ENCODE results near the gene HEPHL1. TPM values are rescaled to one million over a fixed set of nuclear protein-coding genes. Genes with fewer than 3 reads are reported as not detected.

Gene HEPHL1
- total RNA-seq, 1 donor from 2014 or later = not detected

DNA sequence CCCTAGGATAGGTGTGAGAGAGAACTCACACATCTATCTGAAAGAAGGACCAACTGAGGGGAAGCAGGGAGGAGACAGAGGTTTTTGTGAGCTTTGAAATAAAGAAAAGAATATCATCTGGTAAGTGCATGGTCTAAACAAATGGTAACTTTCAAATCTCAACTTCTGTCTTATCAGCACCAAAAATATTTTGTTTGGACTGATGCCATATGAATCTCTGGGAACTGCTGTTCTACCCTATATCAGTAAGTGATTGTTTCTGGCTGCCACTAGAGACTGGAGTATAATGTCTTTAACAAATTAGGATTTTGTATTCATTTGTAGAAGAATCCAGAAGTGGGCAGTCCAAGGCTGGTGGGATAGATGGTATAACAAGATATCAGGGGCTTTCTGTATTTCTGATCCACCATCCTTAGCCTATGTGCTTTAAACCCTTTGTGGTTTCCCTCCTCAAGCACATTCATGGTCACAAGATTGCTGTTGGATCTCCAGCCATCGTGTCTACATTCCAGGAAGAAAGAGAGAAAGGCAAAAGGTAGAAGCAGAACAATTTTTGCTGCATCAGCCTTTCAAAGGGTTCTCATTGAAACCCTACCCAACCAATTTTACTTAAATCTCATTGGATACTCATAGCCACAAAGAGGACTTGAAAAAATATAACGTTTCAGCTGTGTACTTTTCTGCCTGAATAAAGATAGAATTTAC lies 4.7 kb downstream of the HEPHL1 start:
- DNase-seq = no peak

DNA sequence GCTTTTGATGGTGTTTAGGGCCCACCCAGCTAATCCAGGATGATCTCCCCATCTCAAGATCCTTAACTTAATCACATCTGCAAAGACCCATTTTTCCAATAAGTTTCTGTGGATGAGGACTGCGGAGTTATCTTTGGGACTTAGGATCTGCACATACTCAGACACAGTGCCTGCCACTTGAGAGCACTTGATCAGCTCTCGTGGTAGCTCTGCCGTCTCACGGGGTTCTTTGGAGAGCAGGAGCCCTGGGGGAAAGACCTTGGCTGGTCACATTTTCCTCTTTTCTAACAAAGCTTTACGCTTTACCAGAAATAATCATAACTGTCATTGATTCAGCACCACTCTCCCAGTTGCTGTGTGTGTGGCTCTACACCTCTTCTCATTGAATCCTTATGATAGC lies 6.1 kb downstream of the HEPHL1 start:
- no peak for DNase-seq

DNA sequence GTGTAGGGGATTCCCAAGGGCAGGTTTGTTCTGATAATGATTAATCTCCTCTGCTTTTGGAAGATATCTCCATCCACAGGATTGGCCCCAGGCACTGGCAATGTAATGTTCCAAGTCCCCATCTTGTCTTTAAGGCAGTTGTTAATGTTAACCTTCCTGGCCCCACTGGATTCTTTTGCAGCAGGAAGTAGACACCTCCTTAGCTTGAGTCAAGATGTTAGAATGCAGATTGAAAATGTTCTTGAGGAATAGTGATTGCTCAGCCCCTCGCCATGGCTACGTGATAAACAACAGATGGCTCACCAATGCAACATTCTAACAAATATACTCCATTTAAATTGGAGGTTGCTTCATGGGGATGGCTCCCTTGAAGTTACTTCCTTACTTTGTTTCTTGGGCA lies 7.3 kb downstream of the HEPHL1 start:
- no peak for DNase-seq

- DNase-seq = no peak
Measured at GRCh38 chr11:94030059-94030458, 8.9 kb downstream of the HEPHL1 start.

GRCh38 chr11:94031625-94032024 lies 10.5 kb downstream of the HEPHL1 start:
- no peak for DNase-seq

- DNase-seq = no peak
Measured at GRCh38 chr11:94032066-94032465, 10.9 kb downstream of the HEPHL1 start.

DNA sequence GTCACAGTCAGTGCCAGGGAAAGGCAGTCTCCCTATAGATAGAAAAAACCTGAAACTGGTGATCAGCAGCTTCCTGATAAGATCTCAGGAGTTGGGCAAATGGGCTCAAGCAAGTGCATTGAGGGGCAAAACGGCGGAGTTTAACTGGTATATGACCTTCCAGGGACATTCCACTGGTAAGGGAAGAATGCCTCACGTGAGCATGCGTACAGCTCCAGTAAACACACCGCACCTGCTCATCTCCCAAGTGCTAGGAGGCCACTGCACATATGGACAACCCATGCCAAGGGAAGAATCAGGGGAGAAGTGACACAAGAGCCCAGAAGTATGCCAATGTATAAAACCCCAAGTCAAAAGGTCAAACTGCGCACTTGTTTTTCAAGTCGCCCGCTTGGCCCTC lies 11.6 kb downstream of the HEPHL1 start:
- no peak for DNase-seq

DNA sequence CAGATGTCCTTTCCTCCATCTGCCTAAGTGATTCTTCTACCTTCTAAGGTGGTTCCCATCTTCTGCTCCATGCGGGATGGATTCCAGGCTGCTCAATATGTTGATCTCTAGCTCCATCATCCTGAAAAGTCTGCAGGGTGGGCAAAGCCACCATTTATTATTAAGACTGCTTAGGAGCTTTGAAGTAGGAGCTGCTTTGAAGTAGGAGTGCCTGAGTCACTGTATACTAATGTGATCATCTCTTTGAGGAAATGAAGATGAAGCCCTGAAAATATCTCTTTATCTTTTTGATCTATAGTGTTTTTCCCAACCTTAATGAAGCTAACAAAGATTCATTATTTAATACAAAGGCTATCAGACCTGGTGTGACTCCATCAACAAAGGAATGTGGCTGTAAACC lies 13.1 kb downstream of the HEPHL1 start:
- DNase-seq = no peak

DNA sequence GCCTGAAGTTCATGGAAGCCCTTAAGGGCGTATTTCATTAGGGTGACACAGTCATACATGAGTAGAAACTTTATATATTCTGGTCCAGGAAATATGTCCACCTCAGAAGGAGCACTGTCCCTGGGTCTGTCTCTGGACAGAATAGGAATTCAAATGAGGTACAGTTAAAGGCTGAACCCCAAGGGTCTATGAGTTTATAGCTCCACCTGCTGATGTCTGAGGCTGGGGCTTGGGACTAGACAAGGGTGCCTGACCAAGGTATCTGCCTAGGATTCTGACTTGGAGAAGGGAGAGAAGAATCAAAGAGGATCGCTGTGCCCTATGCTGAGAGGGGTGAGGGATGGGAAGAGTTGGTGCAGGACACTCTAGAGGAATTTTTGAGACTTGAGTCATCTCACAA lies 14.9 kb downstream of the HEPHL1 start:
- no peak for DNase-seq

- DNase-seq = no peak
Measured at GRCh38 chr11:94043241-94043640, 22.1 kb downstream of the HEPHL1 start.

GRCh38 chr11:94046796-94047195 lies 25.6 kb downstream of the HEPHL1 start:
- DNase-seq = no peak

- DNase-seq = no peak
Measured at GRCh38 chr11:94048032-94048709, 27.0 kb downstream of the HEPHL1 start.

- DNase-seq = no peak
Measured at GRCh38 chr11:94049351-94049750, 28.2 kb downstream of the HEPHL1 start.

DNA sequence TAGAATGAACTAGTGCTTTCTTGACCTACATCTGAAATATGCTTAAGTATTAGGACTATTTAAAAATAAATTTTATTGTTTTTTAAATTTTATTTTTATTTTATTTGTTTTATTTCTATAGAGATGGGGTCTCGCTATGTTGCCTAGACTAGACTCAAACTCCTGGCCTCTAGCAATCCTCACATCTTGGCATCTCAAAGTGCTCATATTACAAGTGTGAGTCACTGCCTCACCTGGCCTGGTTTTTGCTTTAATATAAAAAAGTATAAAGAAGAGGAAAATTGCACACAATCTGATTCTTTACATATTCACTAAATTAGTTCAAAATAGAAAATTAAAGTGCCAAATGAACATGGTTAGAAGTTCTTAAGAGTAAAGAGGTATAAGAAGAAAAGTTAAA lies 37.5 kb downstream of the HEPHL1 start:
- DNase-seq = no peak

GRCh38 chr11:94059065-94059464 lies 37.9 kb downstream of the HEPHL1 start:
- no peak for DNase-seq

DNA sequence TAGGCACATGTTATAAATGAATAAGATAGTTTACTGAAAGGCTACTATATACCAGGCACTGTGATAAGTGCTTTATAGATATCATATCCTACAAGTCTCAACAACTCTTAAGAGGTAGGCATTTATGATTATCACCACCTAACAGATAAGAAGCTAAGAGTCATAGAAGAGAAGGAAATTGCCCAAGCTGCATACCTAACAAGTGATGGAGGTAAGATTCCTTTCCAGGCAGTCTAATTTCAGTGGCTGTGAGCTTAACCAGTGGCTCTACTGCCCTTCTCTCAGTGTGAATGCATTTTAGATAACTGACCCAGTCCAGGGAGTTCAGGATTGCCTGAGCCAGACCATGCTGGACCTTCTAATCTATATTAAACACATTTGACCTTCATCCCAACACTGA lies 39.2 kb downstream of the HEPHL1 start:
- DNase-seq = no peak

- no peak for DNase-seq
Measured at GRCh38 chr11:94062360-94062759, 41.2 kb downstream of the HEPHL1 start.

DNA sequence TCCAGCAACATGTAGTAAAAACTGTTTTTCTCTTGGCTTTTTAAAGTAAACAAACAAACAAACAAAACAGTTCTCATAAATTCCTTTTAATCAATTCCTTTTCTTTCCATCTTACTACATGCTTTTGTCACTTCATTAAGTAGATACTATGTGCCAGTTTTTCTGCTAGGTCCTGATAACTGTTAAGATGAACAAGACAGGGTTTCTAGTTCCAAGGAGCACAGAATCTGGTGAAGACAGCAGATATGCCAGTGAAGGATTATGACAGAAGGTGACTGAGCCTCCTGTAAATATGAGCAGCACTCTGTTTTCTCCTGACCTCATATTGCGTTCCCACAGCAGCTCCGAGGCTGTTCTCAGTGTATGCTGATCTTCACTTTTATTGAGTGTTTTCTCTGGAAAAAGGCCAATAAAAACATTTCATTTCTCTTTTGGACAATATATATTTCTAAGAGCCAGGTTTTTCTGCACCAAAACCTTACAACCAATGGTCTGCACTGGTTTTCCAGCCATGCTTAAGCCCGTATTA lies 45.8 kb downstream of the HEPHL1 start:
- DNase-seq = no peak

GRCh38 chr11:94068764-94069163 lies 47.6 kb downstream of the HEPHL1 start:
- no peak for DNase-seq

DNA sequence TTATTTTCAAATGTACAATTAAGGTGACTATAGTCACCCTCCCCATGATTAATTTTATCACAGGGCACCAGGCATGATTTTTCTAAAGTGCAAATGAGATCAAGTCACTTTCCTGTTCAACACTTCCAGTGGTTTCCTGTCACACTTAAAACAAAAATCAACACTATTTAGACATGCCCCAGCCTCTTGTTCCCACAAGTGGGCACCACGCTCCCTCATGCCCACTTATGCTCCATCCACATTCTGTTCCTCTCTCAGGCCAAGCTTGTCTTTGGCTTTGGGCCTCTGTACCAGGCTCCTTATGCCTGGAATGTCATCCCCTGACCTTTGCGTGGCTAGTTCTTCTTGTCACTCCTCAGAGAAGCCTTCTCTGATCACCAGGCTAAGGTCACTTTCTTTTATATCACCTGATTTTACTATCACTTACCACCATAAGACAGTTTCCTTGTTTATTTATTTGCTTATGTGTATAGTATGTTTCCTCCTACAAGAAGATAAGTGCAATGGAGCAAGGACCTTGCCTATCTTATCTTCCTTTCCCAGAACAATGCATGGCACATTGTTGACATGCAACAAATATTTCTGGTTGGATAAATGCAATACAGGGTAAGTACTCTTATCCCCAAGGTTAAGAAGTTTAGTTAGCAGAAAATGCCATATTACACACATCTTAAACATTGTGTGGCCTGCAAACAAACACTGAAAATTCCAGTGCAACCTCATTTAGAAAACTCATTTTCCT lies 56.6 kb downstream of the HEPHL1 start:
- DNase-seq = no peak

DNA sequence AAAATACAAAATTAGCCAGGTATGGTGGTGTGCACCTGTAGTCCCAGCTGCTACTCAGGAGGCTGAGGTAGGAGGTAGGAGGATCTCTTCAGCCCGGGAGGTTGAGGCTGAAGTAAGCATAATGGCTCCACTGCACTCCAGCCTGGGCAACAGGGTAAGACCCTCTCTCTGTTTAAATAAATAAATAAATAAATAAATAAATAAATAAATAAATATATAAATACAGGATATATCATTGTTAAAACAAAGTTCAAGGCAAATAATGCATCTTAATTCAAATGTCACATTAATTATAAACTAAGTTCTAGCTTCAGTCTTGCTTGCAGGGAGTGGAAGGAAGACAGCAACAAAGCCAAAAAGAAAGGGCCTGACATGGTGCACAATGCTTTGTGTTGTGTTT lies 63.0 kb downstream of the HEPHL1 start:
- DNase-seq = no peak

- no peak for DNase-seq
Measured at GRCh38 chr11:94088906-94089305, 67.8 kb downstream of the HEPHL1 start.

GRCh38 chr11:94089341-94089740 lies 68.2 kb downstream of the HEPHL1 start:
- DNase-seq = no peak

Data from tongue (tissue), 2 donors.